B cell (primary cell): ENCODE data around the gene PDLIM1. TPM values are rescaled to one million over a fixed set of nuclear protein-coding genes. Genes with fewer than 3 reads are reported as not detected.

Experiments
- ATAC-seq: fragments of 200-7000 bp; cut with Tn5 transposase; one replicate; pipeline ENCODE4 v1.10.0; 2021; ENCODE audit warnings: low read depth, mild to moderate bottlenecking, moderate number of reproducible peaks, moderate library complexity
- CTCF ChIA-PET: fragments of 350-600 bp; sonication (Branson Sonifier 250); formaldehyde crosslinking; loops from one replicate; lab custom pipeline; 2021; ENCODE audit warnings: antibody characterized with exemption, inconsistent platforms; lab: Charles Lee
- POLR2A ChIA-PET: fragments of 350-600 bp; sonication (Branson Sonifier 250); formaldehyde crosslinking; loops from one replicate; lab custom pipeline; 2021; ENCODE audit warnings: antibody characterized with exemption; lab: Charles Lee
- DNase-seq: peaks from one replicate; pipeline ENCODE4 v3.0.0; 2013
- H2AFZ ChIP-seq: 2 replicates; pipeline ENCODE4 v1.6.1; 2012; ENCODE audit warnings: mild to moderate bottlenecking, low read depth, low read length; ENCODE audit not compliant: insufficient read depth, poor library complexity, severe bottlenecking
- H3K27ac ChIP-seq, 2 donors: 1 replicate in 1 of 2; 2 replicates in 1 of 2; pipeline ENCODE4 v1.5.1; 2012 to 2013; ENCODE audit warnings: low read length in 2 of 2, mild to moderate bottlenecking in 2 of 2, moderate library complexity in 1 of 2
- H3K27me3 ChIP-seq, 4 experiments: fragments of 200-600 bp in 1 of 4; sonication (generic) in 1 of 4; replicated peaks in 1 of 4; 1 replicate in 2 of 4; 2 replicates in 2 of 4; pipeline versions ENCODE4 v1.6.1 to v1.7.0; 2013 to 2016; ENCODE audit warnings: low read length in 3 of 4, mild to moderate bottlenecking in 2 of 4, mixed read lengths in 1 of 4, moderate library complexity in 1 of 4; ENCODE audit not compliant: insufficient read depth in 4 of 4, control insufficient read depth in 3 of 4; ENCODE audit errors: control extremely low read depth in 1 of 4
- H3K36me3 ChIP-seq, 2 experiments: replicated peaks in 1 of 2; 1 replicate in 1 of 2; 2 replicates in 1 of 2; pipeline versions ENCODE4 v1.6.1 to v1.7.1; 2013; ENCODE audit warnings: low read length in 1 of 2; ENCODE audit not compliant: insufficient read depth in 2 of 2, control insufficient read depth in 1 of 2; ENCODE audit errors: control extremely low read depth in 1 of 2, extremely low read depth in 1 of 2
- H3K4me1 ChIP-seq, 2 donors: fragments of 200-600 bp in 1 of 2; sonication (generic) in 1 of 2; 1 replicate in 1 of 2; 2 replicates in 1 of 2; pipeline versions ENCODE4 v1.5.1 to v1.6.1; 2013 to 2017; ENCODE audit warnings: low read length in 2 of 2; ENCODE audit not compliant: control insufficient read depth in 2 of 2, insufficient read depth in 2 of 2
- H3K4me2 ChIP-seq: replicated peaks from 2 replicates; pipeline ENCODE3; 2012; ENCODE audit warnings: mild to moderate bottlenecking, low read depth, low read length; ENCODE audit not compliant: poor library complexity, severe bottlenecking
- H3K4me3 ChIP-seq, 5 experiments: fragments of 200-600 bp in 1 of 5; sonication (generic) in 1 of 5; 1 replicate in 3 of 5; 2 replicates in 2 of 5; pipeline versions ENCODE4 v1.5.1 to v1.7.0; 2011 to 2016; ENCODE audit warnings: low read length in 4 of 5, mild to moderate bottlenecking in 4 of 5, low read depth in 2 of 5, control low read depth in 1 of 5, moderate library complexity in 1 of 5; ENCODE audit not compliant: insufficient read depth in 1 of 5; ENCODE audit errors: control extremely low read depth in 1 of 5, extremely low read depth in 1 of 5
- H3K79me2 ChIP-seq: fragments of 200-600 bp; sonication (generic); one replicate; pipeline ENCODE4 v1.6.0; 2016; ENCODE audit warnings: low read length; ENCODE audit not compliant: control insufficient read depth, insufficient read depth
- H3K9ac ChIP-seq: fragments of 200-600 bp; sonication (generic); 2 replicates; pipeline ENCODE4 v1.6.1; 2017; ENCODE audit warnings: mild to moderate bottlenecking, low read length, moderate library complexity
- H3K9me3 ChIP-seq, 3 donors: one replicate each; pipeline versions ENCODE4 v1.6.1 to v1.7.1; 2013; ENCODE audit warnings: low read length in 2 of 3; ENCODE audit not compliant: control insufficient read depth in 2 of 3, insufficient read depth in 1 of 3; ENCODE audit errors: control extremely low read depth in 1 of 3
- H4K20me1 ChIP-seq: 2 replicates; pipeline ENCODE4 v1.6.0; 2012; ENCODE audit warnings: mild to moderate bottlenecking, low read length; ENCODE audit not compliant: insufficient read depth, control insufficient read depth, poor library complexity, severe bottlenecking
- H3K27ac Mint-ChIP-seq: one replicate; pipeline ENCODE4 v1.8.0; 2021; ENCODE audit warnings: mixed read lengths
- H3K27me3 Mint-ChIP-seq: one replicate; pipeline ENCODE4 v1.8.0; 2021; ENCODE audit warnings: mixed read lengths
- H3K4me1 Mint-ChIP-seq: one replicate; pipeline ENCODE4 v1.8.0; 2021; ENCODE audit warnings: mixed read lengths
- H3K4me3 Mint-ChIP-seq: one replicate; pipeline ENCODE4 v1.8.0; 2021; ENCODE audit warnings: mixed read lengths
- H3K9me3 Mint-ChIP-seq: one replicate; pipeline ENCODE4 v1.8.0; 2022; ENCODE audit warnings: mixed read lengths; ENCODE audit not compliant: insufficient read depth
- EZH2 ChIP-seq: IDR thresholded peaks from 2 replicates; pipeline ENCODE4 v1.6.1; 2012; ENCODE audit warnings: borderline replicate concordance, low read depth, mild to moderate bottlenecking, moderate library complexity, low read length; ENCODE audit not compliant: insufficient read depth, poor library complexity, severe bottlenecking
- WGBS: methylation state at CpG from one replicate; pipeline ENCODE4 v1.1.5; 2013; ENCODE audit warnings: missing lambda C conversion rate; ENCODE audit not compliant: insufficient coverage; 5-methylcytosine and 5-hydroxymethylcytosine counted together
- intact Hi-C: fragments of 100-400 bp; cut with micrococcal nuclease; formaldehyde crosslinking; loops from one replicate; pipeline ENCODE4 v1.10.0; 2022
- polyA plus RNA-seq: library from polyadenylated mRNA; depleted of rRNA; stranded (reverse); fragments of >200 nt; gene quantifications from 2 replicates; pipeline ENCODE4 v1.2.3, GENCODE V29; 2012
- total RNA-seq, 2 donors: library from RNA; stranded (reverse); fragments of 120-200 nt in 1 of 2; gene quantifications; 1 replicate in 1 of 2; 2 replicates in 1 of 2; pipeline versions ENCODE4 v1.2.3 to v1.2.4, GENCODE V29; 2013 to 2022
- TF ChIP-seq, protein P1 (sequence below): fragments of 200-600 bp; IDR thresholded peaks from one replicate; pipeline ENCODE4 v1.8.0; 2022; ENCODE audit warnings: antibody characterized with exemption, mild to moderate bottlenecking

PDLIM1 gene
- total and polyA plus RNA-seq, 2 donors (not counting 1 experiment from before 2014, with no cell fraction given), result 123 to 135 TPM

DNA sequence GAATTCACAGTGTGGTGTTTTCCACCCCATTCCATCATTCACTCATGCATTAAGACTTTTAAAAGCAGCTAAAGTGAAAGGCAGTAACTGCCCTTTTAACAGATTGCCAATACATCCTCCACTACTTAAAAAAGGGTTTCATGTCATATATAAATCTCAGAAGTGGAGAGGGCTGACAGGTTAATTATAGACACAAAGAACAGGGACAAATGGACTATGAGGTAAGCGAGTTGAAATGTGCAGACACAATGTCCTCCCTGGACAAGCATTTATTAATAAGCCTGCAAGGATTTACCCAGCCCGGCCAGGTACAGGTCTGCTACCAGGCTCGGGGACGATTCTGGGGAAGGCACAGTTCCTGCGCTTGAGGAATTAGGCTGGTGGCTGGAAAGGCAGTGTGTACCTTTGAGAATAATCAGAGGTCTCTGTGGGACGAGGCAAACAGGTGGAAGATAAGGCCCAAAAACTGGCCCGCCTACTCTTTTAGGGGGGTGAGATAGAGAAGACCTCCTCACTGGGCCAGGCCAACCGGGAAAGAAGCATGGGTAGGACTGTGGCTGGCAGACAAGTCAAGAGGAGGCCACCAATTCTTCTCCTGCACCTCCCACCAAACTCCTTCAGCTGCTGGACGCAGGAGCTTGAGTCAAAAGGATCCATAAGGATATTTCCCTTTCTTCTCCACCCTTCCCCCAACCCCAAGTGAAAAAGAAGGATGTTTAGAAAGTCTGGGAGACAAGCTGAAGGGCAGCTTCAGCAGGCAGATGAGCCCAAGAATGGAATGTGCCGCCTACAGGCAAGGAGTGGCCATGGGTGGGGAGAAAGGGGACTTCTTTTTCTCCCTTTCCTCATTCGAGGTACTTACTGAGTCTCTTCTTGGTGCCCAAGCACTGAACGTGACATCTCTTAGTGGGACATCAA, 1.5 kb downstream of the PDLIM1 start:
- H3K4me3 ChIP-seq, result peak overlapping the region; percentile 36 to 94 (median 91)
- ATAC-seq, result no peak
- H3K27ac Mint-ChIP-seq, result peak overlapping the region; percentile 95

More for the DNA sequence above, 1.5 kb downstream of the PDLIM1 start:
- H3K27me3 Mint-ChIP-seq, result no peaks in the 10 kb centered on the region
- Histone ChIP-seq H3K36me3 (peaks cover 0 to 5% of the 10 kb centered on the region in 2 experiments), H4K20me1 (peaks cover 36% of the 10 kb centered on the region), H3K27me3 (no peaks in the 10 kb centered on the region), H3K4me2 (peak overlapping the region; percentile 88), H2AFZ (no peak overlapping the region), H3K4me1 (peaks cover 81 to 85% of the 10 kb centered on the region in 2 donors), H3K9me3 (no peaks in the 10 kb centered on the region), H3K79me2 (peaks cover 84% of the 10 kb centered on the region), H3K27ac (peak overlapping the region; percentile 6 to 89), H3K9ac (peak overlapping the region; percentile 94)
- peaks cover 82% of the 10 kb centered on the region for H3K4me1 Mint-ChIP-seq
- no peak for DNase-seq
- intact Hi-C loops, result no loop called here
- ChIA-PET POLR2A (interaction anchor here (1.7 kb wide), 1 partner anchor 11 kb away, joined by 6 read pairs; no protein-coding TSS in a partner anchor), CTCF (interaction anchor here (1.1 to 6.3 kb wide), 6 partner anchors 10 to 73 kb away, joined by 3 to 40 read pairs (median 4); no protein-coding TSS in a partner anchor)
- 88% methylated on average over 9 of the region's 12 CpGs for WGBS
- TF ChIP-seq, protein P1, sequence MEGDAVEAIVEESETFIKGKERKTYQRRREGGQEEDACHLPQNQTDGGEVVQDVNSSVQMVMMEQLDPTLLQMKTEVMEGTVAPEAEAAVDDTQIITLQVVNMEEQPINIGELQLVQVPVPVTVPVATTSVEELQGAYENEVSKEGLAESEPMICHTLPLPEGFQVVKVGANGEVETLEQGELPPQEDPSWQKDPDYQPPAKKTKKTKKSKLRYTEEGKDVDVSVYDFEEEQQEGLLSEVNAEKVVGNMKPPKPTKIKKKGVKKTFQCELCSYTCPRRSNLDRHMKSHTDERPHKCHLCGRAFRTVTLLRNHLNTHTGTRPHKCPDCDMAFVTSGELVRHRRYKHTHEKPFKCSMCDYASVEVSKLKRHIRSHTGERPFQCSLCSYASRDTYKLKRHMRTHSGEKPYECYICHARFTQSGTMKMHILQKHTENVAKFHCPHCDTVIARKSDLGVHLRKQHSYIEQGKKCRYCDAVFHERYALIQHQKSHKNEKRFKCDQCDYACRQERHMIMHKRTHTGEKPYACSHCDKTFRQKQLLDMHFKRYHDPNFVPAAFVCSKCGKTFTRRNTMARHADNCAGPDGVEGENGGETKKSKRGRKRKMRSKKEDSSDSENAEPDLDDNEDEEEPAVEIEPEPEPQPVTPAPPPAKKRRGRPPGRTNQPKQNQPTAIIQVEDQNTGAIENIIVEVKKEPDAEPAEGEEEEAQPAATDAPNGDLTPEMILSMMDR, result no peak
- no peak for TF ChIP-seq EZH2
- peak overlapping the region; percentile 93 for H3K4me3 Mint-ChIP-seq
- H3K9me3 Mint-ChIP-seq, result no peaks in the 10 kb centered on the region
